Memory B cell (primary cell): ENCODE measurements around the gene MAGEB16.

ENCODE experiments used
- ATAC-seq: fragments of 150-1000 bp; cut with Tn5 transposase; 2 replicates; pipeline ENCODE4 v1.10.0; 2021; ENCODE audit warnings: low read depth, mild to moderate bottlenecking, moderate library complexity
- DNase-seq, 2 donors: peaks; one replicate each; pipeline ENCODE4 v3.0.0; 2022; ENCODE audit warnings: low spot score in 2 of 2
- H3K27ac Mint-ChIP-seq: one replicate; pipeline ENCODE4 v1.8.0; 2022; ENCODE audit warnings: mild to moderate bottlenecking, moderate library complexity, mixed read lengths
- H3K27me3 Mint-ChIP-seq: one replicate; pipeline ENCODE4 v1.8.0; 2022; ENCODE audit warnings: mixed read lengths
- H3K36me3 Mint-ChIP-seq: one replicate; pipeline ENCODE4 v1.8.0; 2022; ENCODE audit warnings: mild to moderate bottlenecking, mixed read lengths
- H3K4me1 Mint-ChIP-seq: one replicate; pipeline ENCODE4 v1.8.0; 2022; ENCODE audit warnings: mixed read lengths
- H3K4me3 Mint-ChIP-seq: one replicate; pipeline ENCODE4 v1.8.0; 2022; ENCODE audit warnings: mild to moderate bottlenecking, moderate library complexity, mixed read lengths
- H3K9me3 Mint-ChIP-seq: one replicate; pipeline ENCODE4 v1.8.0; 2022; ENCODE audit warnings: mixed read lengths

Gene MAGEB16

DNA sequence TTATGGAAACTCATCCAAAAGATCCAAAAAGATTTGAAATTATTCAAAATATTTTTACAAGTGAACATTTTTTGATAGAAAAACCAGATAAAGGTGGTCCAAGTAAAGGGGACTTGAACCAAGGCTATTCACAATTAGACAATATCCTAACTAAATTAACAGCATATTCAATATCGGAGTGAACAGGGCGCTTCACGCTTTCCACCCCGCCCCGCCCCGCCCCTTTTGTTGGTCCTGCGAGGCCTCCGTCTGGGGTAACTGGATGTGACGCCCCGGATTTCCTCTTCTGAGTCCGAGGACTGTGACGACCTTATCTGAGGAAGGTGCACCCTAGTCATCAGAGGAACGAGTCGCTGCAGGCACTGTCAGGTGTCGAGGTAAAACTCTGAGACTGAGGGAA, at the start of gene MAGEB16:
Gene MAGEB16, plus strand, starts transcription at position 301 of the 400 bp plus-strand sequence. CDS start 3,855 bp downstream, outside the sequence.
- Mint-ChIP-seq H3K27me3 (no peaks in the 10 kb centered on the region), H3K4me1 (no peaks in the 10 kb centered on the region), H3K36me3 (no peaks in the 10 kb centered on the region), H3K4me3 (no peak within 1 kb of the TSS), H3K27ac (no peak within 1 kb of the TSS), H3K9me3 (no peaks in the 10 kb centered on the region)
- DNase-seq (no peak), ATAC-seq (no peak)

DNA sequence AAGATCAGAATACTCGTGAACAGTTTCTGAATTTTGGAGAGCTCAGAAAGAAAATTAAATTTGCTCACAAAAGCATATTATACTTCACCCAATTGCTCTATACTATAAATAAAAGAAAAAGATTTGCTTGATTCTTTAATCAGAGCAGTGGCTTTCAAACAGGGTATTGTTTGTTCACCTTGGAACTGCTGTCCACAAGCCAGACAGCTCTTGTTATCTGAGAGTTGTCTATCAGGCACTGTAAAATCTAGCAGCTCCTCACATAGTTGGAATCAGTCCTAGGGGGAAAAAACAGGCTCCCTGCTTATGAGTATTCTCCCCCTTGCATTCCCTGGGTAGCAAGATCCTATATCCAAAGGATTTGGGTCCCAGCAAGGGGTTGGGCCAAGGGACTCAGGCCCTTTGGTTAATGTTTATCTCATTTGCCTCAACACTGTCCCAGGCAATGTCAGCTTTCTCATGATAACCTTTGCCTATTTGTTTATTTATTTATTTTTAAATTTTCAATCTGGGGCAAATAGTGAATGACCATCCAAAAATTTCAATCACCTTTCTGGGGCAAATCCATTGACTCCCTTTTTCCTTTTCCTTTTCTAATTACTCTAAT, 24.1 kb upstream of the MAGEB16 start:
- H3K27ac Mint-ChIP-seq = no peak overlapping the region
- no peak overlapping the region for H3K4me3 Mint-ChIP-seq
- no peaks in the 10 kb centered on the region for H3K9me3 Mint-ChIP-seq
- H3K36me3 Mint-ChIP-seq = no peaks in the 10 kb centered on the region
- no peaks in the 10 kb centered on the region for H3K4me1 Mint-ChIP-seq
- H3K27me3 Mint-ChIP-seq = no peaks in the 10 kb centered on the region
- ATAC-seq (no peak), DNase-seq (no peak)

GRCh38 chrX:35785075-35785474, 13.1 kb upstream of the MAGEB16 start:
- Mint-ChIP-seq H3K9me3 (peaks cover 1% of the 10 kb centered on the region), H3K27ac (no peak overlapping the region), H3K4me3 (no peak overlapping the region), H3K4me1 (no peaks in the 10 kb centered on the region), H3K27me3 (no peaks in the 10 kb centered on the region), H3K36me3 (no peaks in the 10 kb centered on the region)
- no peak for ATAC-seq
- DNase-seq = no peak

GRCh38 chrX:35786271-35786670, 11.9 kb upstream of the MAGEB16 start:
- Mint-ChIP-seq H3K36me3 (no peaks in the 10 kb centered on the region), H3K9me3 (peaks cover 1% of the 10 kb centered on the region), H3K4me1 (no peaks in the 10 kb centered on the region), H3K27ac (no peak overlapping the region), H3K4me3 (no peak overlapping the region), H3K27me3 (no peaks in the 10 kb centered on the region)
- ATAC-seq (no peak), DNase-seq (no peak)

DNA sequence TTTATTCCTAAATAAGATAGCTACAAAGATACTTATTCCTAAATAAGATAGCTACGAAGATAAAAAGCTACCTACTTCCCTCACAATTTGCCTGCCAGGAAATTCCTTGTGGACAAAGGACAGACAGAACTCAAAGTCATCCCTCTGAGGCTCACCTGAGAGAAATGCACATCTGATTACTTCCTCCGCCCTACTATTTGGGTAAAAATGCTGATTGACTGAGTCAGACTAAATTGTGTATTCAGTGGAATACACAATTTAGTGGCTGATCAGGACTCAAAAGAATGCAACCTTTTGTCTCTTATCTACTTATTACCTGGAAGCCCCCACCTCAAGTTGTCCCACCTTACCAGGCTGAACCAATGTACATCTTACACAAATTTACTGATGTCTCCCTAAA, 10.3 kb upstream of the MAGEB16 start:
- Mint-ChIP-seq H3K9me3 (no peaks in the 10 kb centered on the region), H3K27me3 (no peaks in the 10 kb centered on the region), H3K27ac (no peak overlapping the region), H3K4me1 (no peaks in the 10 kb centered on the region), H3K36me3 (no peaks in the 10 kb centered on the region), H3K4me3 (no peak overlapping the region)
- DNase-seq (no peak), ATAC-seq (no peak)

- DNase-seq = no peak
Observed at GRCh38 chrX:35800474-35800873, 2.3 kb downstream of the MAGEB16 start.

DNA sequence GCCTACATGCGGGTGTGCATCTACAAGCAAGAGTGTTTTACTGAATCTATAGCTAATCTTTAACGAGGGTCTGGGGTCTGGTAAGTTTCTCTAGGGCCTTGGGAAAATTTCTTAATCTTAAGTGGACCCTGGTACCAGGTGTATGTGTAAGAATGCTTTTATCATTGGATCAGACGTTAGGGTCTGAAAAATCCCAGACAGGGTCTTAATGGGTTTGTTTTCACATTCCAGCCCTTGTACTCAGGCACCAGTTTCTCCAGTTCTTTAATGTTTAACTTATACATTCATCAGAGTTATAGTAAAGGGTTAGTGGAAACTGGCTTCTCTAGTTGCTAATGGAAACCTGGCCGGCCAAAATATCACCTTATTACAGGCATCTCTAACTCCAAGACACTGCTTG, 11.6 kb downstream of the MAGEB16 start:
- Mint-ChIP-seq H3K9me3 (peaks cover 4% of the 10 kb centered on the region), H3K27ac (no peak overlapping the region), H3K27me3 (no peaks in the 10 kb centered on the region), H3K4me1 (no peaks in the 10 kb centered on the region), H3K4me3 (no peak overlapping the region), H3K36me3 (no peaks in the 10 kb centered on the region)
- ATAC-seq (no peak), DNase-seq (no peak)

More at GRCh38 chrX:35800474-35800873, 2.3 kb downstream of the MAGEB16 start:
- H3K4me1 Mint-ChIP-seq = no peaks in the 10 kb centered on the region
- no peak for ATAC-seq
- no peaks in the 10 kb centered on the region for H3K27me3 Mint-ChIP-seq
- no peak overlapping the region for H3K4me3 Mint-ChIP-seq
- no peaks in the 10 kb centered on the region for H3K36me3 Mint-ChIP-seq
- no peaks in the 10 kb centered on the region for H3K9me3 Mint-ChIP-seq
- no peak overlapping the region for H3K27ac Mint-ChIP-seq

DNA sequence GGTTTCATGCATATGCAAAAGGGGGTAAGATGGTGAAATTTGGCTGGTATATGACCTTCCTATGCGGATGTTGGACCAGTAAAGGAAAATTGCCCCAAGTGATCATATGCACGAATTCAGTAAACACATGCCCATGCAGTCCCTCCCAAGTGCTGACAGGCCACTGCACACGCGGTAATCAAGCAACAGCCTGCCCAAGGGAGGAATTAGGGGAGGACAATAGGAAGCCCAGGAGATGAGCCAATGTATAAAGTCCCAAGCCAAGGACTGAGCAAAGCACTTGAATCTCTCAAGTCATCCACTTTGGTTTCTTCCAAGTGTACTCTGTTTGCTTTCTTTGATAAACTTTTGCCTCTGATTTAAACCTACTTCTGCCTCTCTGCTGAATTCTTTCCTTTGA, 21.1 kb downstream of the MAGEB16 start:
- Mint-ChIP-seq H3K27ac (no peak overlapping the region), H3K27me3 (no peaks in the 10 kb centered on the region), H3K4me1 (no peaks in the 10 kb centered on the region), H3K4me3 (no peak overlapping the region), H3K9me3 (peaks cover 1% of the 10 kb centered on the region), H3K36me3 (no peaks in the 10 kb centered on the region)
- DNase-seq (no peak), ATAC-seq (no peak)

DNA sequence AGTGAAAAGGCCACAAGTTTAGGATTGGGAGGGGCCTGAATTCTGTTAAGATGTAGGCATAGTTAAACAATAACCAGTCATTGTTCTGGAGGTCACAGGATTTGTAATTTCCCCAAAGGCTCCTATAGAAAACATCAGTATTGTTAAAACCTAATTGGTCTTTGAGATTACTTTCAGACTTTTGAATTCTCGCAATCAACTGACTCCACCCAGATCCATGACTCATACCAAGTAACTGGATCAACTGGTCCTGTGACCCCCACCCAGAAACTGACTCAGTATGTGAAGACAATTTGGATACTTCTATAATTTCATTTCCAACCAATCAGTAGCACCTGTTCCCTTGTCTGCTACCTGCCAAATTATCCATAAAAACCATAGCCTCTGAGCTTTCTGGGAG, 28.4 kb downstream of the MAGEB16 start:
- Mint-ChIP-seq H3K9me3 (peaks cover 2% of the 10 kb centered on the region), H3K4me1 (no peaks in the 10 kb centered on the region), H3K36me3 (no peaks in the 10 kb centered on the region), H3K4me3 (no peak overlapping the region), H3K27ac (no peak overlapping the region), H3K27me3 (no peaks in the 10 kb centered on the region)
- ATAC-seq = no peak
- DNase-seq = no peak

- H3K4me3 Mint-ChIP-seq = no peak overlapping the region
- H3K4me1 Mint-ChIP-seq = no peaks in the 10 kb centered on the region
- H3K27me3 Mint-ChIP-seq = no peaks in the 10 kb centered on the region
- ATAC-seq = no peak
- no peaks in the 10 kb centered on the region for H3K36me3 Mint-ChIP-seq
- no peak overlapping the region for H3K27ac Mint-ChIP-seq
- DNase-seq = no peak
- peaks cover 6% of the 10 kb centered on the region for H3K9me3 Mint-ChIP-seq
Observed at GRCh38 chrX:35829501-35829900, 31.4 kb downstream of the MAGEB16 start.

DNA sequence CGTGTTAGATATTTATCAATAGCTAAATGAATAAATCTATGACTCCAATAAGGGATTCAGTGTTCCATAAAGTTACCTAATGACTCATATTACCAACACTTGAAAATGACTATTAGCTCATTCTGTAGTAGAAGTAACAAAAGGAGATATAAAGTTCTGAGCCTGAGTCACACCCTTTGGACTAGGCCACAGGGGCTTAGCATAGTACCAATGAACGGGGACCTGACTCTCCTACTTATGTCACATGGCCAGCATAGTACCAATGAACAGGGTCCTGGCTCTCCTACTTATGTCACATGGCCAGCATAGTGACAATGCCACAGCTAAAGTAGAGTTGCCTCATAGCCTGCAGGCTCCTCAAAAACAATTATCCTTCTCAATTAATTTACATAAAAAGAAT, 43.7 kb downstream of the MAGEB16 start:
- H3K4me3 Mint-ChIP-seq = no peak overlapping the region
- ATAC-seq (no peak), DNase-seq (no peak)
- H3K4me1 Mint-ChIP-seq = no peaks in the 10 kb centered on the region
- H3K36me3 Mint-ChIP-seq = no peaks in the 10 kb centered on the region
- H3K27me3 Mint-ChIP-seq = no peaks in the 10 kb centered on the region
- no peak overlapping the region for H3K27ac Mint-ChIP-seq
- peaks cover 1% of the 10 kb centered on the region for H3K9me3 Mint-ChIP-seq

DNA sequence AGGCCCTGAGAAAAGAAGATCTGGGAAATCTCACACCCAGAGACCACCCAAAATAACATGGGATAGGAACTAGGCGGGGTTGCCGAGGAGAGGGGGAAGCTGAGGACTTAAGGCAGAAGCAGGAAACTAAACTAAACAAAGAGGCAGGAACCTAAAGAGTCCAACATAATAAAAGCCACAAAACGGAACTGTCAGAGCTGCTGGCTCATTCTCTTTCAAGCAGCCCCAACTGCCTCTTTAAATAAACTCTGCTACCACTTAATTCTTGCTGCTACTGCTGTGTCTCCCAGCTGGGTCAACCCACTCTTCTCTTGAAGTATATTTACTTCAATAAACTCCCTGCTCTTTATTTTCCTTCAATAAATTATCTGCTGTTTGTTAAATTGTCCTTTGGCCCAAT, 44.5 kb downstream of the MAGEB16 start:
- Mint-ChIP-seq H3K27ac (no peak overlapping the region), H3K36me3 (no peaks in the 10 kb centered on the region), H3K4me3 (no peak overlapping the region), H3K4me1 (no peaks in the 10 kb centered on the region), H3K27me3 (no peaks in the 10 kb centered on the region), H3K9me3 (peaks cover 1% of the 10 kb centered on the region)
- ATAC-seq = no peak
- no peak for DNase-seq

- ATAC-seq = no peak
- Mint-ChIP-seq H3K9me3 (no peaks in the 10 kb centered on the region), H3K27ac (no peak overlapping the region), H3K36me3 (no peaks in the 10 kb centered on the region), H3K4me3 (no peak overlapping the region), H3K4me1 (no peaks in the 10 kb centered on the region), H3K27me3 (no peaks in the 10 kb centered on the region)
- no peak for DNase-seq
Observed at GRCh38 chrX:35847736-35848135, 49.6 kb downstream of the MAGEB16 start.
